H1 (cell line): ENCODE measurements around the gene GALNT13. TPM values are rescaled to one million over a fixed set of nuclear protein-coding genes. Genes with fewer than 3 reads are reported as not detected.

ENCODE experiments used
- CTCF ChIA-PET: fragments of 300-600 bp; sonication (Branson Sonifier 250); formaldehyde crosslinking; loops from one replicate; lab custom pipeline; 2021; ENCODE audit not compliant: partially characterized antibody; lab: Charles Lee
- POLR2A ChIA-PET: fragments of 300-600 bp; sonication (Branson Sonifier 250); formaldehyde crosslinking; loops from one replicate; lab custom pipeline; 2021; ENCODE audit warnings: inconsistent platforms; ENCODE audit not compliant: partially characterized antibody; lab: Charles Lee
- DNase-seq, 2 experiments: peaks; one replicate each; pipeline versions ENCODE4 v3.0.0 to v3.0.0-alpha.2; 2010 to 2022; ENCODE audit warnings: low spot score in 2 of 2, low read depth in 1 of 2, mixed read lengths in 1 of 2
- FAIRE-seq: peaks from 2 replicates; lab custom pipeline; 2011; peaks lifted over from hg19 to GRCh38; lab: Jason Lieb, UNC
- H2AFZ ChIP-seq: 2 replicates; pipeline ENCODE4 v1.8.1; 2012; ENCODE audit warnings: low read length, inconsistent platforms
- H2AK5ac ChIP-seq: 2 replicates; pipeline ENCODE4 v1.6.1; 2013; ENCODE audit warnings: low read depth, low read length
- H2BK120ac ChIP-seq: replicated peaks from 2 replicates; pipeline ENCODE3; 2013; ENCODE audit warnings: low read depth, low read length, inconsistent platforms
- H2BK12ac ChIP-seq: 2 replicates; pipeline ENCODE4 v1.6.1; 2013; ENCODE audit warnings: low read depth, low read length
- H2BK15ac ChIP-seq: 2 replicates; pipeline ENCODE4 v1.6.1; 2013; ENCODE audit warnings: low read length
- H2BK20ac ChIP-seq: 2 replicates; pipeline ENCODE4 v1.6.1; 2013; ENCODE audit warnings: low read length
- H2BK5ac ChIP-seq: 2 replicates; pipeline ENCODE4 v1.6.1; 2013; ENCODE audit warnings: low read depth, low read length
- H3K14ac ChIP-seq: 2 replicates; pipeline ENCODE4 v1.6.1; 2013; ENCODE audit warnings: inconsistent platforms; ENCODE audit not compliant: insufficient read length
- H3K18ac ChIP-seq: 2 replicates; pipeline ENCODE4 v1.6.1; 2013; ENCODE audit warnings: low read length; ENCODE audit errors: extremely low read depth
- H3K23ac ChIP-seq: 2 replicates; pipeline ENCODE4 v1.6.1; 2013; ENCODE audit warnings: inconsistent platforms; ENCODE audit not compliant: insufficient read length
- H3K23me2 ChIP-seq: 2 replicates; pipeline ENCODE4 v1.6.1; 2013; ENCODE audit warnings: low read depth, low read length
- H3K27ac ChIP-seq: 2 replicates; pipeline ENCODE4 v1.6.1; 2011; ENCODE audit warnings: low read depth, low read length, inconsistent platforms
- H3K27me3 ChIP-seq, 4 experiments: replicated peaks in 1 of 4; 1 replicate in 1 of 4; 2 replicates in 3 of 4; pipeline versions ENCODE4 v1.6.1 to v1.8.1; 2011 to 2013; ENCODE audit warnings: low read length in 3 of 4, mild to moderate bottlenecking in 3 of 4, inconsistent platforms in 2 of 4, mixed read lengths in 2 of 4, moderate library complexity in 1 of 4; ENCODE audit not compliant: control insufficient read depth in 3 of 4, insufficient read depth in 3 of 4; ENCODE audit errors: extremely low read depth in 1 of 4
- H3K36me3 ChIP-seq, 4 experiments: 2 replicates each; pipeline versions ENCODE4 v1.6.1 to v1.8.1; 2011 to 2013; ENCODE audit warnings: mild to moderate bottlenecking in 4 of 4, low read length in 3 of 4, moderate library complexity in 2 of 4, control low read depth in 1 of 4, inconsistent platforms in 1 of 4; ENCODE audit not compliant: insufficient read depth in 4 of 4, control insufficient read depth in 2 of 4
- H3K4ac ChIP-seq: replicated peaks from 2 replicates; pipeline ENCODE3; 2013; ENCODE audit warnings: low read length, low read depth, mixed read lengths, inconsistent platforms; ENCODE audit not compliant: insufficient read length
- H3K4me1 ChIP-seq, 4 experiments: replicated peaks in 1 of 4; 1 replicate in 1 of 4; 2 replicates in 3 of 4; pipeline versions ENCODE4 v1.6.1 to v1.8.1; 2011 to 2013; ENCODE audit warnings: low read length in 3 of 4, inconsistent platforms in 2 of 4, mixed read lengths in 1 of 4; ENCODE audit not compliant: insufficient read depth in 4 of 4, control insufficient read depth in 3 of 4
- H3K4me2 ChIP-seq, 2 experiments: 2 replicates each; pipeline versions ENCODE4 v1.6.1 to v1.8.1; 2011 to 2013; ENCODE audit warnings: low read depth in 2 of 2, low read length in 2 of 2, control low read depth in 1 of 2, inconsistent platforms in 1 of 2, mild to moderate bottlenecking in 1 of 2; ENCODE audit not compliant: insufficient read depth in 1 of 2
- H3K4me3 ChIP-seq, 4 experiments: fragments of 200-600, 300-600 bp in 1 of 4; sonication (generic), shearing (Covaris generic), sonication (Bioruptor Twin) in 1 of 4; 2 replicates each; pipeline versions ENCODE4 v1.5.1 to v1.8.1; 2011 to 2016; ENCODE audit warnings: low read length in 4 of 4, low read depth in 3 of 4, control low read depth in 2 of 4, inconsistent platforms in 2 of 4, mild to moderate bottlenecking in 2 of 4, mixed read lengths in 1 of 4, moderate library complexity in 1 of 4; ENCODE audit not compliant: insufficient read depth in 2 of 4; ENCODE audit errors: extremely low read depth in 1 of 4
- H3K56ac ChIP-seq: replicated peaks from 2 replicates; pipeline ENCODE3; 2013; ENCODE audit warnings: low read depth, mild to moderate bottlenecking, mixed read lengths, low read length, inconsistent platforms; ENCODE audit not compliant: insufficient read length
- H3K79me1 ChIP-seq: 2 replicates; pipeline ENCODE4 v1.6.1; 2013; ENCODE audit warnings: low read depth, low read length, control low read depth
- H3K79me2 ChIP-seq, 2 experiments: 2 replicates each; pipeline versions ENCODE4 v1.6.1 to v1.8.1; 2012 to 2013; ENCODE audit warnings: low read length in 2 of 2, mild to moderate bottlenecking in 2 of 2, inconsistent platforms in 1 of 2; ENCODE audit not compliant: insufficient read depth in 2 of 2, control insufficient read depth in 1 of 2
- H3K9ac ChIP-seq, 4 experiments: replicated peaks in 1 of 4; 1 replicate in 1 of 4; 2 replicates in 3 of 4; pipeline versions ENCODE4 v1.6.1 to v1.8.1; 2011 to 2013; ENCODE audit warnings: low read depth in 3 of 4, low read length in 3 of 4, control low read depth in 2 of 4, mild to moderate bottlenecking in 2 of 4, moderate library complexity in 2 of 4, inconsistent platforms in 1 of 4; ENCODE audit errors: extremely low read depth in 1 of 4
- H3K9me3 ChIP-seq, 2 experiments: 2 replicates each; pipeline versions ENCODE4 v1.6.1 to v1.8.1; 2012 to 2013; ENCODE audit warnings: mild to moderate bottlenecking in 2 of 2, moderate library complexity in 2 of 2, control low read depth in 1 of 2, inconsistent platforms in 1 of 2, low read depth in 1 of 2, low read length in 1 of 2, mixed read lengths in 1 of 2; ENCODE audit not compliant: insufficient read depth in 2 of 2
- H4K20me1 ChIP-seq, 2 experiments: replicated peaks in 1 of 2; 2 replicates each; pipeline versions ENCODE3 to v1.8.1; 2011 to 2013; ENCODE audit warnings: inconsistent platforms in 2 of 2, low read length in 2 of 2, mild to moderate bottlenecking in 1 of 2; ENCODE audit not compliant: insufficient read depth in 2 of 2, control insufficient read depth in 1 of 2
- H4K5ac ChIP-seq: 2 replicates; pipeline ENCODE4 v1.6.1; 2013; ENCODE audit warnings: low read length, low read depth, mixed read lengths, inconsistent platforms; ENCODE audit not compliant: insufficient read length
- H4K8ac ChIP-seq: 2 replicates; pipeline ENCODE4 v1.8.0; 2013; ENCODE audit warnings: mild to moderate bottlenecking, moderate library complexity, low read length, inconsistent platforms; ENCODE audit not compliant: insufficient read depth; ENCODE audit errors: extremely low read depth
- H4K91ac ChIP-seq: replicated peaks from 2 replicates; pipeline ENCODE3; 2013; ENCODE audit warnings: low read length, mixed read lengths, inconsistent platforms; ENCODE audit not compliant: insufficient read length
- ASH2L ChIP-seq: fragments of 200-600, 300-600 bp; sonication (generic); IDR thresholded peaks from one replicate; pipeline ENCODE4 v1.7.1; 2017; ENCODE audit warnings: low read length
- BRCA1 ChIP-seq: IDR thresholded peaks from 2 replicates; pipeline ENCODE4 v1.6.1; 2012; ENCODE audit warnings: low read depth, low read length, improper control_type of control experiment
- CBX8 ChIP-seq: fragments of 300-800, 300-1000 bp; sonication (generic); IDR thresholded peaks from 2 replicates; pipeline ENCODE4 v1.7.1; 2016; ENCODE audit warnings: low read depth, low read length, borderline replicate concordance
- CHD2 ChIP-seq: IDR thresholded peaks from 2 replicates; pipeline ENCODE4 v1.6.1; 2012; ENCODE audit warnings: low read length, improper control_type of control experiment
- HDAC2 ChIP-seq, 2 experiments: fragments of 300-600 bp in 1 of 2; sonication (generic) in 1 of 2; IDR thresholded peaks; 2 replicates each; pipeline ENCODE4 v1.6.1; 2011 to 2012; ENCODE audit warnings: low read depth in 2 of 2, low read length in 2 of 2, mild to moderate bottlenecking in 2 of 2, moderate library complexity in 2 of 2, borderline replicate concordance in 1 of 2, inconsistent platforms in 1 of 2
- KDM1A ChIP-seq: fragments of 200-600, 300-600 bp; sonication (generic); IDR thresholded peaks from 2 replicates; pipeline ENCODE4 v1.7.1; 2016; ENCODE audit warnings: mild to moderate bottlenecking, low read length, borderline replicate concordance
- KDM4A ChIP-seq: IDR thresholded peaks from one replicate; pipeline ENCODE4 v1.7.1; 2012; ENCODE audit warnings: low read depth, mild to moderate bottlenecking, moderate library complexity, low read length, inconsistent platforms; ENCODE audit not compliant: severe bottlenecking
- KDM5A ChIP-seq: fragments of 200-600 bp; IDR thresholded peaks from 2 replicates; pipeline ENCODE4 v1.7.1; 2012; ENCODE audit warnings: mild to moderate bottlenecking, low read length, inconsistent platforms, mixed read lengths
- NANOG ChIP-seq: IDR thresholded peaks from 2 replicates; pipeline ENCODE4 v1.6.1; 2011; ENCODE audit warnings: low read length, low read depth, mild to moderate bottlenecking, inconsistent platforms; ENCODE audit not compliant: insufficient read depth, poor library complexity, severe bottlenecking
- POU5F1 ChIP-seq: IDR thresholded peaks from 2 replicates; pipeline ENCODE4 v1.6.1; 2011; ENCODE audit warnings: low read depth, mild to moderate bottlenecking, low read length, moderate library complexity
- RAD21 ChIP-seq, 2 experiments: IDR thresholded peaks in 1 of 2; conservative IDR thresholded peaks in 1 of 2; 2 replicates each; pipeline ENCODE4 v1.6.1; 2011; ENCODE audit warnings: low read depth in 2 of 2, low read length in 2 of 2, improper control_type of control experiment in 1 of 2, inconsistent platforms in 1 of 2, mild to moderate bottlenecking in 1 of 2, moderate library complexity in 1 of 2
- SP4 ChIP-seq: IDR thresholded peaks from 2 replicates; pipeline ENCODE4 v1.6.1; 2012; ENCODE audit warnings: low read length, inconsistent platforms
- ZNF274 ChIP-seq: IDR thresholded peaks from 2 replicates; pipeline ENCODE4 v1.7.0; 2012; ENCODE audit warnings: low read length, borderline replicate concordance; ENCODE audit errors: extremely low read depth
- WGBS, 2 experiments: shearing (Covaris generic) in 1 of 2; methylation state at CpG; one replicate each; pipeline versions ENCODE4 v1.1.6 to v1.1.7; 2013 to 2015; ENCODE audit warnings: low lambda C conversion rate in 2 of 2, mixed read lengths in 2 of 2, inconsistent platforms in 1 of 2, low coverage in 1 of 2, missing lambda C conversion rate in 1 of 2; ENCODE audit not compliant: insufficient replicate concordance in 2 of 2, insufficient coverage in 1 of 2, insufficient read length in 1 of 2; ENCODE audit errors: extremely low coverage in 1 of 2, missing lambda C conversion rate in 1 of 2; 5-methylcytosine and 5-hydroxymethylcytosine counted together
- polyA plus RNA-seq, 7 experiments: library from polyadenylated mRNA; depleted of rRNA in 3 of 7; stranded (reverse) in 5 of 7; unstranded in 2 of 7; fragments of >200 nt in 5 of 7; fragments of 200-250 nt in 2 of 7; gene quantifications; 1 replicate in 5 of 7; 2 replicates in 1 of 7; 4 replicates in 1 of 7; pipeline versions ENCODE4 v1.2.1 to v1.2.3, GENCODE V29; 2011 to 2013; ENCODE audit warnings: missing spikeins in 2 of 7, mixed read lengths in 2 of 7
- total RNA-seq: library from RNA; stranded (reverse); fragmentation: NEBNext Ultra II Directional; extraction: Animal tissue kit (Norgen Biotek cat#: 25700); gene quantifications from 2 replicates; pipeline ENCODE4 v1.2.1, GENCODE V29; 2021
- TF ChIP-seq, protein P1 (sequence below): IDR thresholded peaks from 2 replicates; pipeline ENCODE4 v1.6.1; 2012; ENCODE audit warnings: inconsistent platforms

GALNT13 gene
- total and polyA plus RNA-seq, 2 of the 8 experiments (the other 6 are each of a cell fraction or from before 2014, with no cell fraction given): 3.2 to 9.6 TPM

DNA sequence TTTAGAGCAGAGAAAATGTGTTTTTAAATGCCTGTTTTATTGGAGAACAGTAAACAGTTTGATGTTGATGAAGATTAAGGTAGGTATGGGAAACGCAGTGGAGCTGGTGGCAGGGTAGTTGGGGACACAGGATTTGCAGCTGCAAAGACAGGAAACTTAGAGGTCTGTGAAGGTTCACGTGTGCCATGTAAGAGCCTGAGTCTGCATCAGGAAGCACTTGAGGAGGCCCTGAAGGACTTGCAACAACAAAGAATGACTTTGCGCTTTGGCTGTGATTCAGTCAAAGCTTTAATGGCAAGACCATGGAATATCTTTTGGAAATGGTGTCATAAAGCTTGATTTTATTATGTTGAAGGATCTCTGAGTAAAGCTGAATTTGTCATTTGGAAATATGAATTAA lies 479.2 kb downstream of the GALNT13 start:
- Histone ChIP-seq H3K18ac (no peak overlapping the region), H4K8ac (no peak overlapping the region), H3K14ac (no peak overlapping the region), H3K4ac (no peak overlapping the region), H3K4me3 (no peak overlapping the region), H2AK5ac (no peak overlapping the region), H3K9ac (no peak overlapping the region), H3K27me3 (no peaks in the 10 kb centered on the region), H4K5ac (no peak overlapping the region), H2BK120ac (no peak overlapping the region), H2BK12ac (no peak overlapping the region), H2BK5ac (no peak overlapping the region), H3K79me1 (no peaks in the 10 kb centered on the region), H4K20me1 (no peaks in the 10 kb centered on the region), H3K27ac (no peak overlapping the region), H3K36me3 (no peaks in the 10 kb centered on the region), H2BK15ac (no peak overlapping the region), H2BK20ac (no peak overlapping the region), H3K4me1 (no peaks in the 10 kb centered on the region; a peak in 2 of 7 replicates), H3K4me2 (no peak overlapping the region), H3K23ac (no peak overlapping the region), H3K56ac (no peak overlapping the region), H3K23me2 (no peaks in the 10 kb centered on the region), H4K91ac (no peak overlapping the region), H3K79me2 (no peaks in the 10 kb centered on the region), H2AFZ (no peak overlapping the region), H3K9me3 (no peaks in the 10 kb centered on the region)
- 93% methylated on average over 3 of the region's 3 CpGs; no CpG with 5 or more reads in 1 of the 2 experiments for WGBS, 2 experiments
- CTCF ChIA-PET: interaction anchor here (0.6 kb wide), 1 partner anchor 580 kb away, joined by 3 read pairs; no protein-coding TSS in a partner anchor
- POLR2A ChIA-PET: no interaction called here
- DNase-seq: no peak
- no peak for FAIRE-seq
- no peak for TF ChIP-seq KDM1A
- TF ChIP-seq SP4: no peak
- TF ChIP-seq NANOG: no peak
- no peak for TF ChIP-seq BRCA1
- TF ChIP-seq KDM5A: no peak
- no peak for TF ChIP-seq CBX8
- no peak for TF ChIP-seq ZNF274
- no peak for TF ChIP-seq ASH2L
- TF ChIP-seq HDAC2 (IDR thresholded peaks at IDR 0.05; ENCODE audit: borderline replicate concordance in 1 of 2, low read depth in 2 of 2, low read length in 2 of 2): no peak
- no peak for TF ChIP-seq CHD2
- TF ChIP-seq RAD21 (IDR thresholded peaks at IDR 0.05 in 1 of 2, conservative IDR thresholded peaks at IDR 0.05 in 1 of 2; ENCODE audit: low read depth in 2 of 2, low read length in 2 of 2): no peak
- no peak for TF ChIP-seq KDM4A
- TF ChIP-seq, protein P1, sequence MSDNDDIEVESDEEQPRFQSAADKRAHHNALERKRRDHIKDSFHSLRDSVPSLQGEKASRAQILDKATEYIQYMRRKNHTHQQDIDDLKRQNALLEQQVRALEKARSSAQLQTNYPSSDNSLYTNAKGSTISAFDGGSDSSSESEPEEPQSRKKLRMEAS: no peak
- TF ChIP-seq POU5F1: no peak
